T-cell (primary cell): Measurements from ENCODE around the gene ST8SIA4. TPM values are rescaled to one million over a fixed set of nuclear protein-coding genes. Genes with fewer than 3 reads are reported as not detected.

Source experiments
- ATAC-seq, 4 experiments: fragments of 200-7000 bp in 3 of 4; fragments of 150-1000 bp in 1 of 4; cut with Tn5 transposase; replicated peaks in 1 of 4; 1 replicate in 3 of 4; 2 replicates in 1 of 4; pipeline ENCODE4 v1.10.0; 2021; ENCODE audit warnings: moderate library complexity in 3 of 4, mild to moderate bottlenecking in 2 of 4, moderate number of reproducible peaks in 1 of 4
- CTCF ChIA-PET, 2 donors: fragments of 300-600 bp; sonication (Branson Sonifier 250); formaldehyde crosslinking; loops; one replicate each; lab custom pipeline; 2022; ENCODE audit warnings: antibody characterized with exemption in 2 of 2; lab: Charles Lee
- POLR2A ChIA-PET, 2 donors: fragments of 300-600 bp; sonication (Branson Sonifier 250); formaldehyde crosslinking; loops; one replicate each; lab custom pipeline; 2022; ENCODE audit warnings: antibody characterized with exemption in 2 of 2; lab: Charles Lee
- DNase-seq, 35 experiments: peaks; one replicate each; pipeline versions ENCODE4 v3.0.0 to v3.0.0-alpha.2; 2013 to 2023
- H3K27ac ChIP-seq: one replicate; pipeline ENCODE4 v1.5.1; 2013; ENCODE audit warnings: low read length
- H3K27me3 ChIP-seq, 2 experiments: replicated peaks in 1 of 2; 1 replicate in 1 of 2; 2 replicates in 1 of 2; pipeline versions ENCODE4 v1.6.1 to v1.7.0; 2013; ENCODE audit warnings: low read length in 1 of 2, mixed read lengths in 1 of 2; ENCODE audit not compliant: control insufficient read depth in 2 of 2, insufficient read depth in 2 of 2; ENCODE audit errors: extremely low read depth in 1 of 2
- H3K36me3 ChIP-seq, 2 donors: 1 replicate in 1 of 2; 2 replicates in 1 of 2; pipeline versions ENCODE4 v1.6.1 to v1.7.0; 2013; ENCODE audit warnings: low read length in 1 of 2; ENCODE audit not compliant: control insufficient read depth in 2 of 2, insufficient read depth in 1 of 2; ENCODE audit errors: extremely low read depth in 1 of 2
- H3K4me1 ChIP-seq, 2 experiments: 1 replicate in 1 of 2; 2 replicates in 1 of 2; pipeline versions ENCODE4 v1.6.1 to v1.7.0; 2013; ENCODE audit warnings: low read length in 2 of 2, mixed read lengths in 1 of 2; ENCODE audit not compliant: insufficient read depth in 2 of 2, control insufficient read depth in 1 of 2; ENCODE audit errors: extremely low read depth in 1 of 2
- H3K4me3 ChIP-seq, 2 donors: 1 replicate in 1 of 2; 2 replicates in 1 of 2; pipeline versions ENCODE4 v1.5.1 to v1.7.0; 2013; ENCODE audit warnings: mild to moderate bottlenecking in 2 of 2, low read length in 1 of 2, moderate library complexity in 1 of 2; ENCODE audit not compliant: control insufficient read depth in 1 of 2; ENCODE audit errors: extremely low read depth in 1 of 2
- H3K9me3 ChIP-seq: 2 replicates; pipeline ENCODE4 v1.7.0; 2013
- H3K27ac Mint-ChIP-seq, 2 donors: one replicate each; pipeline ENCODE4 v1.8.0; 2020 to 2021; ENCODE audit warnings: mild to moderate bottlenecking in 2 of 2, mixed read lengths in 2 of 2
- H3K27me3 Mint-ChIP-seq, 2 donors: one replicate each; pipeline ENCODE4 v1.8.0; 2021 to 2022; ENCODE audit warnings: mixed read lengths in 2 of 2
- H3K36me3 Mint-ChIP-seq: one replicate; pipeline ENCODE4 v1.8.0; 2021; ENCODE audit warnings: mixed read lengths
- H3K4me1 Mint-ChIP-seq, 3 donors: one replicate each; pipeline ENCODE4 v1.8.0; 2020 to 2022; ENCODE audit warnings: mixed read lengths in 3 of 3, mild to moderate bottlenecking in 1 of 3
- H3K4me3 Mint-ChIP-seq, 3 donors: one replicate each; pipeline ENCODE4 v1.8.0; 2020 to 2022; ENCODE audit warnings: mild to moderate bottlenecking in 3 of 3, mixed read lengths in 3 of 3, moderate library complexity in 3 of 3
- H3K9me3 Mint-ChIP-seq, 3 donors: one replicate each; pipeline ENCODE4 v1.8.0; 2020 to 2022; ENCODE audit warnings: mixed read lengths in 3 of 3
- WGBS: methylation state at CpG from one replicate; pipeline ENCODE4 v1.1.5; 2013; ENCODE audit warnings: missing lambda C conversion rate; ENCODE audit not compliant: insufficient coverage; 5-methylcytosine and 5-hydroxymethylcytosine counted together
- total RNA-seq, 35 experiments: library from RNA in 6 of 35; stranded (reverse) in 6 of 35; fragments of 120-200 nt in 1 of 35; gene quantifications; one replicate each; pipeline versions ENCODE4 v1.2.1 to v1.2.4 and lab custom pipeline; 2013 to 2026

The ST8SIA4 gene
- total RNA-seq, 5 donors from 2014 or later (not counting 1 experiment from before 2014, with no cell fraction given), result 27.0 to 36.9 (median 28.8) TPM

- no peak overlapping the region for H3K27ac Mint-ChIP-seq
- H3K27me3 Mint-ChIP-seq, result peaks cover 7 to 11% of the 10 kb centered on the region in 2 donors
- peaks cover 0 to 12% of the 10 kb centered on the region in 2 experiments for H3K27me3 ChIP-seq
- DNase-seq, result no peak
- H3K9me3 Mint-ChIP-seq, result peaks cover 0 to 3% (median 3%) of the 10 kb centered on the region in 3 donors
- H3K4me1 ChIP-seq, result peaks cover 0 to 3% of the 10 kb centered on the region in 2 experiments
- no peaks in the 10 kb centered on the region for H3K36me3 ChIP-seq
- POLR2A ChIA-PET, result no interaction called here
- no peaks in the 10 kb centered on the region for H3K9me3 ChIP-seq
- whole genome bisulfite sequencing, result 100% methylated on average over 1 of the region's 2 CpGs
- no peak for ATAC-seq
- peaks cover 3% of the 10 kb centered on the region for H3K36me3 Mint-ChIP-seq
- H3K4me3 Mint-ChIP-seq, result no peak overlapping the region
- H3K4me1 Mint-ChIP-seq, result peaks cover 0 to 6% (median 0%) of the 10 kb centered on the region in 3 donors
- CTCF ChIA-PET, result no interaction called here
- H3K27ac ChIP-seq, result no peak overlapping the region
- H3K4me3 ChIP-seq, result no peak overlapping the region
These were observed 111.7 kb downstream of the ST8SIA4 start for GRCh38 chr5:100791391-100791790.

GRCh38 chr5:100790951-100791350 is 112.1 kb downstream of the ST8SIA4 start:
- WGBS, result no CpG with 5 or more reads among the region's 2 CpGs
- DNase-seq, result no peak
- Histone ChIP-seq H3K36me3 (no peaks in the 10 kb centered on the region), H3K9me3 (no peaks in the 10 kb centered on the region), H3K27ac (no peak overlapping the region), H3K27me3 (peaks cover 0 to 12% of the 10 kb centered on the region in 2 experiments), H3K4me1 (peaks cover 0 to 3% of the 10 kb centered on the region in 2 experiments), H3K4me3 (no peak overlapping the region)
- CTCF ChIA-PET, result no interaction called here
- Mint-ChIP-seq H3K27me3 (peaks cover 7 to 11% of the 10 kb centered on the region in 2 donors), H3K4me3 (no peak overlapping the region), H3K4me1 (peaks cover 0 to 6% (median 0%) of the 10 kb centered on the region in 3 donors), H3K27ac (no peak overlapping the region), H3K36me3 (peaks cover 3% of the 10 kb centered on the region), H3K9me3 (peaks cover 0 to 3% (median 3%) of the 10 kb centered on the region in 3 donors)
- POLR2A ChIA-PET, result no interaction called here
- no peak for ATAC-seq

GRCh38 chr5:100790170-100790665 is 112.9 kb downstream of the ST8SIA4 start:
- DNase-seq (no peak), ATAC-seq (peak in 1 of 4 experiments; percentile 31)
- Mint-ChIP-seq H3K36me3 (peaks cover 3% of the 10 kb centered on the region), H3K4me1 (peaks cover 0 to 6% (median 0%) of the 10 kb centered on the region in 3 donors), H3K4me3 (no peak overlapping the region), H3K27me3 (peaks cover 7 to 11% of the 10 kb centered on the region in 2 donors), H3K9me3 (peaks cover 0 to 3% (median 3%) of the 10 kb centered on the region in 3 donors), H3K27ac (no peak overlapping the region)
- H3K4me3 ChIP-seq, result no peak overlapping the region
- H3K27ac ChIP-seq, result no peak overlapping the region
- no peaks in the 10 kb centered on the region for H3K36me3 ChIP-seq
- 54% methylated on average over 2 of the region's 4 CpGs for WGBS
- peaks cover 0 to 12% of the 10 kb centered on the region in 2 experiments for H3K27me3 ChIP-seq
- POLR2A ChIA-PET, result no interaction called here
- H3K4me1 ChIP-seq, result peaks cover 0 to 3% of the 10 kb centered on the region in 2 experiments
- H3K9me3 ChIP-seq, result no peaks in the 10 kb centered on the region
- CTCF ChIA-PET, result no interaction called here

- H3K27ac Mint-ChIP-seq, result no peak overlapping the region
- Histone ChIP-seq H3K4me1 (peaks cover 0 to 3% of the 10 kb centered on the region in 2 experiments), H3K36me3 (no peaks in the 10 kb centered on the region), H3K4me3 (no peak overlapping the region), H3K27me3 (peaks cover 0 to 9% of the 10 kb centered on the region in 2 experiments), H3K9me3 (no peaks in the 10 kb centered on the region), H3K27ac (no peak overlapping the region)
- WGBS, result no CpG with 5 or more reads among the region's 5 CpGs
- no peak overlapping the region for H3K4me3 Mint-ChIP-seq
- H3K27me3 Mint-ChIP-seq, result peaks cover 7 to 11% of the 10 kb centered on the region in 2 donors
- H3K36me3 Mint-ChIP-seq, result peaks cover 3% of the 10 kb centered on the region
- no peak for DNase-seq
- peaks cover 0 to 3% (median 3%) of the 10 kb centered on the region in 3 donors for H3K9me3 Mint-ChIP-seq
- ChIA-PET POLR2A (no interaction called here), CTCF (no interaction called here)
- no peak for ATAC-seq
- H3K4me1 Mint-ChIP-seq, result peaks cover 0 to 6% (median 0%) of the 10 kb centered on the region in 3 donors
These were observed 113.4 kb downstream of the ST8SIA4 start for GRCh38 chr5:100789694-100790093.

- Mint-ChIP-seq H3K27me3 (peaks cover 7 to 11% of the 10 kb centered on the region in 2 donors), H3K9me3 (peaks cover 0 to 3% (median 3%) of the 10 kb centered on the region in 3 donors), H3K36me3 (peaks cover 3% of the 10 kb centered on the region), H3K4me1 (peaks cover 0 to 6% (median 0%) of the 10 kb centered on the region in 3 donors), H3K4me3 (no peak overlapping the region), H3K27ac (no peak overlapping the region)
- Histone ChIP-seq H3K27ac (no peak overlapping the region), H3K27me3 (peaks cover 0 to 2% of the 10 kb centered on the region in 2 experiments), H3K36me3 (no peaks in the 10 kb centered on the region), H3K9me3 (no peaks in the 10 kb centered on the region), H3K4me3 (no peak overlapping the region), H3K4me1 (peaks cover 0 to 3% of the 10 kb centered on the region in 2 experiments)
- ChIA-PET CTCF (interaction anchor here (0.7 to 1.2 kb wide), 2 partner anchors 8 to 149 kb away, joined by 3 to 5 read pairs; no protein-coding TSS in a partner anchor), POLR2A (interaction anchor here (0.7 to 1.4 kb wide), 3 partner anchors 10 to 1276 kb away, joined by 3 to 5 read pairs (median 3); no protein-coding TSS in a partner anchor)
- DNase-seq (no peak), ATAC-seq (no peak)
- no CpG with 5 or more reads among the region's 2 CpGs for WGBS
These were observed 114.7 kb downstream of the ST8SIA4 start for GRCh38 chr5:100788417-100788816.

- no CpG with 5 or more reads among the region's 2 CpGs for WGBS
- ATAC-seq (no peak), DNase-seq (no peak)
- Histone ChIP-seq H3K36me3 (no peaks in the 10 kb centered on the region), H3K27me3 (peaks cover 0 to 2% of the 10 kb centered on the region in 2 experiments), H3K4me1 (peaks cover 0 to 3% of the 10 kb centered on the region in 2 experiments), H3K9me3 (no peaks in the 10 kb centered on the region), H3K4me3 (no peak overlapping the region), H3K27ac (no peak overlapping the region)
- peaks cover 2% of the 10 kb centered on the region for H3K36me3 Mint-ChIP-seq
- H3K27me3 Mint-ChIP-seq, result peaks cover 7 to 11% of the 10 kb centered on the region in 2 donors
- H3K4me1 Mint-ChIP-seq, result peaks cover 0 to 6% (median 0%) of the 10 kb centered on the region in 3 donors
- H3K27ac Mint-ChIP-seq, result no peak overlapping the region
- peaks cover 0 to 2% (median 0%) of the 10 kb centered on the region in 3 donors for H3K9me3 Mint-ChIP-seq
- no peak overlapping the region for H3K4me3 Mint-ChIP-seq
- CTCF ChIA-PET, result no interaction called here
- POLR2A ChIA-PET, result interaction anchor here in 1 of 2 donors (1.4 kb wide), 1 partner anchor 9 kb away, joined by 3 read pairs; no protein-coding TSS in a partner anchor
These were observed 115.4 kb downstream of the ST8SIA4 start for GRCh38 chr5:100787648-100788047.
